22Rv1 (cell line): ENCODE results near the gene LOXL3.

Source experiments
- CTCF ChIP-seq: fragments of 450-650 bp; IDR thresholded peaks from 2 replicates; pipeline ENCODE4 v1.5.1; 2017; ENCODE audit warnings: mild to moderate bottlenecking
- ZFX ChIP-seq: fragments of 450-650 bp; IDR thresholded peaks from 2 replicates; pipeline ENCODE4 v1.6.1; 2017; ENCODE audit warnings: antibody characterized with exemption, borderline replicate concordance

DNA sequence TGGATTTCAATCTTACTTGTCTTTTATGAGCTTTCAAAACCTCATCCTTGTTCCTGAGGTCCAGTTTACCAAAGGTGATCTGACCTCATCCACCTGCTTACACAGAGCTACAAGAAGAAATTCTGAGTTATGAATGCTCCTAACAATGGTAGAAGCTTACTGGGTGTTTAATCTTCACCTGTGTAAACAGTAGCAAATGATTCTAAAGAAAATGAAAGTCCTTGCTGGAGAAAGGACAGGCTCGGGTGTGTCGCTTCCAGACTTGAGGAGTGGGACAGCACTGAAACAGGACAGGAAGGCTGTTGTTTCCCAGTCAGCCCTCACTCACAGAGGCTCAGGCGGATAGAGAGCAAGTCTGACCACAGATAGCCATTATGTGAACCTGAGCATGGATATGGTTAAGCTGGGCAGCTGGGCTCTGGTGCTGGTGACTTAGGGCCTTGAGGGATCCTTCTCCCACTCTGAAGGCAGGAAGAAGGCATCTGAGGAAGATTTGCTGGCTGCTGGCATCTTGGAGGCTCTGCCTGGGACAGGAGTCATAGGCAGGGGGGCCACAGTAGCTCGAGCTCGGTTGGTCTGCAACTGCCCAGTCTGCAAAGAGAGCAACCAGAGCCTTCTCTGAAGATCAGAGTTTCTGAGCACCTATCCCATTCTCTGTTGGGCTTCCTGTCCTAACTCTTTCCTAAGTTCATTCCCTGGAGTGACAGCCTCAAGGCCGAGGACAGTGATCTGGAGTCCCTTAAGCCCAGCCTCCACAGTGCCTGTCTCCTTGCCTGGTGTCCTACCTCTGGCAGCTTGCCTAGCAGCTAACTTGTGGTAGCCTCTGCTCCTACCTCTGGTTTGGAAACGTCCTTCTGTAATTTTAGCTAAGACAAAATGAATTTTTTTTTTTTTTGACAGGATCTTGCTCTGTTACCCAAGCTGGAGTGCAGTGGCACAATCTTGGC, 4.8 kb upstream of the LOXL3 start:
- TF ChIP-seq CTCF (no peak), ZFX (no peak)
